Stimulated activated CD4-positive, alpha-beta T cell treated with anti-CD3 and anti-CD28 coated beads, Interleukin-4, amount 100 ng/mL, for 48 hours (primary cell): Measurements from ENCODE around the gene ADD3.
"Not testable (repeated sequence)": the region's sequence is repeated elsewhere in the genome, so short reads cannot be mapped to it uniquely, and the experiment has no call there.

ENCODE experiments used
- DNase-seq, 2 donors: peaks; one replicate each; pipeline ENCODE4 v3.0.0-alpha.2; 2020; ENCODE audit warnings: low read depth in 2 of 2

Gene ADD3

DNA sequence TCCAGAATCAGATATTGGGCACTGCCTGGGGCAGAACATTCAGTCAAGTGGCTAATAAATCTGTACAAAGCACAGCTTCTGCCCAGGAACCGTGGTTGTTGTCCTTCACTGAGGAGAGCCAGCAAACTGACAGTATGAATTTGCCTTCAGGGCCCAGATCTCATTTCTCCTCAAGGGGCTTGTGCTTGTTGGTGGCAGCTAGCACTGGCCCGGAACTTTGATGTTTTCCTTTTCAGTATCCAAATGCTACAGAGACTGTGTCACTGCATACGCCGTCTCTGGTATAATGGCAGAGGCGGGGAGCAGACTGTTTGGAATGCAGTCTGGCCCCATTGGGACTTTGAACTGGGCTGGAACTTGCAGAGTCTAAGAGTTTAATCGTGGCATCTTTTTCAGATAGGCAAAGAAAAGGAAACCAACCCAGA is 30.4 kb upstream of the ADD3 start:
- DNase-seq, result no peak

- DNase-seq, result peak; percentile 30 to 53
These were observed 29.3 kb upstream of the ADD3 start for GRCh38 chr10:109978481-109978880.

DNA sequence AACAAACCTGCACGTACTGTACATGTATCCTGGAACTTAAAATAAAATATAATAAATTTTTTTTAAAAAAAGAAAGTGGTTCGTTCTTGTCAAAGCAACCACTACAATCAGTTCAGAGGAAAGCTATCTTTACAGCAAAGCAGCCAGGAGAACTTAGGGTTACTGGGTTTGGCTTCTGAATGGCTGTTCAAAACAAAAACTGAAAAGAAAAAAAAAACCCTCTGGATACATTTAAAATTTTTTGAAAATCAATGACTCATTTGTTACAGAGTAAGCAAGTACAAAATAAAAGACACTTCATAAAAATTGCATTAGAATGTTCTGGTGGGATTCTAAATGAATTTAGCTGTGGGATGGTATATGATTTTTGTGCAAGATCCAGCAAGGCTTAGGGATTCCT is 28.6 kb upstream of the ADD3 start:
- DNase-seq, result no peak

- no peak for DNase-seq
These were observed 26.1 kb upstream of the ADD3 start for GRCh38 chr10:109981650-109982049.

DNA sequence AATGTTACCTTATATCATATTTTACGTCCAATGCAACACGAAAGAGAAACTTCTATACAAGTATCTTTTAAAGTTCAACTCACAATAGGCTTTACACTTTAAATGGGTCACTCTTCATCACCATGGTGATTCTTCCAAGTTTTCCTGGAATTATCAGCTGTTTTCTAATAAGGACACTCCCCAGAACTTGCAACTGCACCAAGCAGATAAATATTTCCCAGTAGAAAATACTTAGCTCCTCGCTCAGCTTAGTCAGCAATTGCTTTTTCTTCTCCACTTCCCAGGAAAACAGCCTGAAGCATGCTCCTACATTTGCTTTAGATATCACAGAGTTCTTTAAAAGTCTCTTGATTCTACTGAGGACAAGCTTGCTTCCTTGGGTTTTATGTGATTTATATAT is 25.7 kb upstream of the ADD3 start:
- no peak for DNase-seq

GRCh38 chr10:109982812-109983211 is 25.0 kb upstream of the ADD3 start:
- no peak for DNase-seq

DNA sequence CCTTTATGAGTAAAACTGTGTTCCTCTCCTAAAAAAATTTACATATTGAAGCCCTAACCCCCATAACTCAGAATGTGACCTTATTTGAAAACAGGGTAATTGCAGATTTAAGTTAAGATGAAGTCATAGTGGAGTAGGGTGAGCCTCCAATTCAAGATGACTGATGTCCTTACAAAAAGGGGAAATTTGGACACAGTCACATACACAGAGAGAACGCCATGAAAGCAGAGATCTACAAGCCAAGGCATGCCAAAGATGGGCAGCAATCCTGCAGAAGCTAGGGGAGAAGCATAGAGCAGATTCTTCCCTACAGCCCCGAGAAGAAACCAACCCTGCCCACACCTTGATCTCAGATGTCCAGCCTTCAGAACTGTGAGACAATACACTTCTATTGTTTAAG is 23.8 kb upstream of the ADD3 start:
- no peak for DNase-seq

DNA sequence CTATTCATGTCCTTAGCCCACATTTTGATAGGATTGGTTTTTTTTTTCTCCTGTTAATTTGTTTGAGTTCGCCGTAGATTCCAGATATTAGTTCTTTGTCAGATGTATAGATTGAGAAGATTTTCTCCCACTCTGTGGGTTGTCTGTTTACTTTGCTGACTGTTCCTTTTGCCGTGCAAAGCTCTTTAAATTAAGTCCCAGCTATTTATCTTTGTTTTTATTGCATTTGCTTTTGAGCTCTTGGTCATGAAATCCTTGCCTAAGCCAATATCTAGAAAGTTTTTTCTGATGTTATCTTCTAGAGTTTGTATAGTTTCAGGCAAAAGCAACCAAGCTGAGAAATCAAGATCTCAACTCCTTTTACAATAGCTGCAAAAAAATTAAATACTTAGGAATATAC is 22.0 kb upstream of the ADD3 start:
- not testable (repeated sequence) for DNase-seq

GRCh38 chr10:109987452-109988211 is 20.2 kb upstream of the ADD3 start:
- no peak for DNase-seq

DNA sequence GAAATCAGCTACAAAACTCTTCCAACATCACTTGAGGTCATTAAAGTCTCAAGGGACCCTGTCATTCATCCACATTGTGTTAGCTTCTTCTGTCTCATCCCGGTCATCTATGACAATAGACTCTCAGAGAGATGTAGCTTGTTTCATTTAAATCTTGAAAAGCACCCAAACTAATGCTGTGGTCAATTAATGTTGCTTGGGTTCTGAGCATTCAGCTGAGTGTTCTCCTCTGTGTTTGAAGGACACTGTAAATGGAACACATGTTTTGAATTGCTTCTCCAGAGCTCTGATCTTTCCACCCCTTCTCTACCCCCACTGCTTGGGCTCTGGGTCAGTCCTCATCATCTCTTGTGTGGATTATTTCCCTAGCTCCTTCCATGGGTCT is 19.6 kb upstream of the ADD3 start:
- no peak for DNase-seq

DNA sequence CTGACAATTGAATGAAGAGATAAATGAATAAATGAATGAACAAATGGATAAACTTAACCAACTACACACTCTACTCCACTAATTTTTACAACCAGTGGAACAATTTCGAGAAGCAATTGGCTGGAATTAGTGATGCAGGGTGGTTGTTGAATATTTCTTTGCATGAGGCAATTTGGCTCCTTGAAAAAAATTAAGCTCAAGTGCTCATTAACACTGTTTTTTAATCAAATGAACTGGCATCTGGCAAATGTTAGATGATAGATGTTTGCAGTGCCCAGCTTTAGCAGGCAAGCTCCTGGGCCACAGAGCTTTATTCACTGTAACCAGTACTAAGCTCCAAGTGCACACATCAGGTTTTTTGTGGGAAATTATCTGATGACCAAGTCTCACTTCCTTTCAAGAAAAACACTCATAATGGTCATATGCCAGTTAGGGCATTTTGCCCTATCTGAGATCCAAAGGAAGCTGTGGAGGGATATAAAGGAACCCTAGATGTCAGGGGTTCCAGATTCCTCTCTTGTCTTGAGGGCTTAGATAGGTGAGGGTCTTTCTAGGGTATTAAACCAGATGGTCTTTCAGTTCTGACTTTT is 16.4 kb upstream of the ADD3 start:
- DNase-seq, result no peak

GRCh38 chr10:109992485-109992884 is 15.3 kb upstream of the ADD3 start:
- DNase-seq, result no peak

DNA sequence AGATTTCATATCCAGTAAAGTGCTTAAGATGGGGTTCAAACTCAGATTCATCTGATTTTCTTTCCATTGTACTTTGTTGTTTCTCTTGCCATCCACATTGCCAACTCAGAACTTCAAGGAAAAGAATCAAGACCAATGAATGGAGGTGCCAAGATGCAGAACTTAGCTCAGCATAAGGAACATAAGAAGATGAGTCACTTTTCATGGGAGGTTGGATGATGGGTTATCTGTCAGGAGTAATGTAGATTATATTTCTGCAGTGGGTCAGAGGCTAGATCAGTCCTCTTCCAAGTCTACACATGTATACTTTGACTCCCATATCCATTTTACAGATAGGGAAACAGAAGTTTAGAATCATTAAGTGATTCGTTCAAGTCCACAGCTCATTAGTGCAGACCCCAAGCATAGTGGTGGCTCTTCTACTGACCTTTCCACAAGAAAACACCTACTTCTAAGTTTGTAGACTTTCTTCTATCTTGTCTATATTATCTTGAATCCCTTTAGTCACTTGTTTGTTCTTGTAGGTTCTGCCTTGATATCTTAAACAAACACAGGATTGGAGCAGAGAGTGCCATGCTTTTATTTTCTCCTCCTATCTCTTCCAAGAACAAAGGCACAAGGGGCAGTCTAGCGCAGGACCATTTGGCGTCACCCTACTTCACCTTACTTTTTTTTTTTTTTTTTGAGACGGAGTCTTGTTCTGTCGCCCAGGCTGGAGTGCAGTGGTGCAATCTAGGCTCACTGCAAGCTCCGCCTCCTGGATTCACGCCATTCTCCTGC is 14.0 kb upstream of the ADD3 start:
- no peak for DNase-seq

DNA sequence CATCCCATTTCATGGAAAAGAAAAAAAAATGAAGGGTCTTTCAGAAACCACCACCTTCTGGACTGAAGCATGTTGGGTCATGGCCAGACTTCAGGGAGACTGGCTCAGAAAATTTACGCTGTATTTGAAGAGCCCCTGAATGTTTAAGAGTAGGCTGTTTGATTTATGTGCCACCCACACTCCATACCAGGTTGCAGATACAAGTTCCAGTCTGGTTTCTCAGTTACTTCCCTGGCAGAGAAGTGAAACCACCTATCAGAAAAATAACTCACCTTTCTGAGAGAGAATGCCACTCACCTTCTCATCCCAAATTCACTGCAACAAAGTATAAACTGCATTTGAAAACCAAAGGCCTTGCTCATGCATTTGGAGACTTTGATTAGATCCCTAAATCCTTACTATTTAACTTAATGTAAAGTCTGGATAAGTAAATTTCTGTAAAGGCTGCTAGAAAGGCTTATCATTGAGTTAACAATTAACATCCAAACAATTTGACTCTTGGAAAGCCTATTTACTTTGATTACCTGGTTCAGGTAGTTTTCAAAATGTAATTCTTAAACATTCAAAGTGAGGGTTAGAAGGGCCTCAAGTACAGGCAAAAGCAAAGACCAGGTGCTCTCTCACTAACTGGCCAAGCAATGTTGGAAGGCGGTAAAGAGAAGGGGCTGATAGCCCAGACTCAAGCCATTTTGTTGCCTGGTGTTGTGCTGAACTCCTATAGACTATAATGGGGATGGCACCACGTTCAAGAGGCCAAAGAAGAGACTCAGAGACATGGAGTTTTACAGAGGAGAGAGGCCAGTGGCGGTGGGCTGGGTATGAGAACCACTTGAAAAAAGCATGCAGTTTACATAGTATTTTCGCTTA is 12.8 kb upstream of the ADD3 start:
- no peak for DNase-seq

- no peak for DNase-seq
These were observed 12.2 kb upstream of the ADD3 start for GRCh38 chr10:109995595-109995994.

DNA sequence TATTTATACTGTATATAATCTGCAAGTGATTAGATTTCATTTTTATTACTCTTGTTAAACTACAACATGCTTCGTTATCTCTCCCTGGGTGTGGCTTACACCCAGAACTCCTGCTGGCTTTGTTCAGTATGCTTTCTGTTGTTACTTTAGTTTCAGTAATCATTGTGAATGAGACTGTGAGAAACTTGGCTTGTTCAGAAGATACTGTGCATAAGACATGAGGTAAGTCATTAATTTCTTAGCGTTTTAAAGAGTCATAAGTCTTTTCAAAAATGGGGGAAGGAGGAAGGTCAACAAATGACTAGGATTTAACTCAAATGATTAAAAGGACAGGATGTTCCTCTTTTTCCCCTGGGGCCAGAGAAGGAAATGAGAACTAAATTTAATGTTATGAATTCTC is 11.6 kb upstream of the ADD3 start:
- no peak for DNase-seq

GRCh38 chr10:109996766-109997171 is 11.0 kb upstream of the ADD3 start:
- DNase-seq, result no peak

DNA sequence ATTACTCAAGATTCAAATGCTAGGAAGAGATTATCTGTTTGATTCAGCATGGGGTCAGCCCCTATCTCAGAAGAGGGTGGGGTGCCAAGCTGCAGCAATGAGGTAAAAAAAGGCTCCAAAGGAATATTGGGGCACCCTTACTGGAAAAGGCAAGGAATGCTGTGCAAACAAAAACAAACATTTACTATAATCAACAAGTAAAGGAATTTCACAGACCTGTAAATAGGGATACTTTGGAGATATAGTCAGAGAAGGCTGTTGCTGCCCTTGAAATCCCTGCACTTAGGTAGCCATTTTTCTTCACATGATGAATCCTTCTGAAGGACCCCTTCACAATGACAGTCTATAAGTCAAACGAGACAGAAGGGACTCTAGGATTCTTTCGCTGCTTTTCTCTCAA is 10.6 kb upstream of the ADD3 start:
- no peak for DNase-seq

GRCh38 chr10:109998513-109998912 is 9.3 kb upstream of the ADD3 start:
- DNase-seq, result no peak

DNA sequence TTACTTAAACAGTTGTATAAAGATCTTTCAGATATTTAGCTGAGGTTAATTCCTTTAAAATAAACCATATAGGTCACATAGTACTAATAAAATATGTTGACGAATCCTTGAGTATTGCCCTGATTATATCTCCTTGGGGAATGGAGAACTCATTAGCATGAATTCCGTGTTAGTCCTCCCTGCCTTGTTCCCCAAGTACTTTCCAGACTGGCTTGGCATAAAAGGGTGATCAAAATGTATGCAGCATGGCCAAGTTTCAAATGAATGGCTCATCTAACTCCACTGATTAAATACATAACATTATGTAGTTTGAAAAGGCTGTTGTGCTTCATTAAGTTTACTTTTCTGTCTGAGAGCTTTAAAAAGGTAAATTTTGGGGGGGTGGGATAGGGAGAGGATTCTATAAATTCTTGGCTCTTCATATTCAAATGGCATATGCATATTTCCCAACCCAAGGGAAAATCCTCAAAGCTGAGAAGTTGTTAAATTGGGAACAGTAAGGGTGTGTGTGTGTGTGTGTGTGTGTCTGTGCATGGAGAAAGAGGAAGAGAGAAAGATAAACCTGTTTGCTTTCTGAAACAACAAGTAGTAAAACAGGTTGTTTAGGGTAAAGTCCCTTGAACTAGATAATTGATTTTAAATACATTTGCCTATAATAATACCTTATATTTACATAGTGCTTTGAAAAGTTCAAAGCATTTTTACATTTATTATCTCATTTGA is 4.8 kb upstream of the ADD3 start:
- no peak for DNase-seq

DNA sequence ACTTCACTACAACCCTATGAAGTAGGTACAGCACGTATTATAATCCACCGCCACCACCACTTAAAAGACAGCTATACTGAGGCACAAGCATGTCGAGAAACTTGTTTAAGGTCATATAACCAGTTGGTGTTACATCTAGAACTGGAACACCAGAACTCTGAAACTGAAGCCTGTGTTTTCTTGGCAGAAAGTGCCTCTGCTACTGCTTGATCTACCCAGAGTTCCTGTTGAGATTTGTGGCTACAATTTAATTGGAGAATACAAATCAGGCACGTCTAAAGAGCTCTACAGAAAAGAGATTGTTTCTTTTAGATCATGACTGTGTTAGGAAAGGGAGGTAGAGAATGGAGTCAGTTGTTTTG is 4.3 kb upstream of the ADD3 start:
- DNase-seq, result no peak
